Activated CD4-positive, alpha-beta T cell treated with anti-CD3 and anti-CD28 coated beads for 1 hour (primary cell): ENCODE results near the gene CCDC88C.
A peak's percentile ranks its signal among the peaks of the same experiment; 100 is the strongest.

ENCODE experiments used
- DNase-seq: peaks from one replicate; pipeline ENCODE4 v3.0.0-alpha.2; 2020

CCDC88C gene

GRCh38 chr14:91377700-91378652 is 39.6 kb downstream of the CCDC88C start:
- no peak for DNase-seq

- no peak for DNase-seq
These were observed 40.8 kb downstream of the CCDC88C start for GRCh38 chr14:91376547-91377477.

- no peak for DNase-seq
These were observed 41.7 kb downstream of the CCDC88C start for GRCh38 chr14:91375720-91376452.

- DNase-seq: no peak
These were observed 42.5 kb downstream of the CCDC88C start for GRCh38 chr14:91374879-91375702.

GRCh38 chr14:91374287-91374878 is 43.2 kb downstream of the CCDC88C start:
- no peak for DNase-seq

GRCh38 chr14:91373591-91374254 is 43.9 kb downstream of the CCDC88C start:
- peak; percentile 37 for DNase-seq

- no peak for DNase-seq
These were observed 44.7 kb downstream of the CCDC88C start for GRCh38 chr14:91372671-91373495.

GRCh38 chr14:91371990-91372375 is 45.6 kb downstream of the CCDC88C start:
- DNase-seq: no peak

- no peak for DNase-seq
These were observed 46.3 kb downstream of the CCDC88C start for GRCh38 chr14:91371011-91371989.

- DNase-seq: no peak
These were observed 47.8 kb downstream of the CCDC88C start for GRCh38 chr14:91369628-91370445.

GRCh38 chr14:91368776-91369416 is 48.7 kb downstream of the CCDC88C start:
- no peak for DNase-seq

GRCh38 chr14:91367173-91368171 is 50.1 kb downstream of the CCDC88C start:
- peak; percentile 43 for DNase-seq

GRCh38 chr14:91366749-91367148 is 50.9 kb downstream of the CCDC88C start:
- no peak for DNase-seq

GRCh38 chr14:91365552-91365951 is 52.1 kb downstream of the CCDC88C start:
- no peak for DNase-seq

GRCh38 chr14:91364524-91365270 is 52.9 kb downstream of the CCDC88C start:
- DNase-seq: no peak
